Activated CD4-positive, alpha-beta T cell treated with anti-CD3 and anti-CD28 coated beads for 36 hours (primary cell): Measurements from ENCODE around the gene ATL3. TPM values are rescaled to one million over a fixed set of nuclear protein-coding genes. Genes with fewer than 3 reads are reported as not detected.
"Not testable (repeated sequence)": the region's sequence is repeated elsewhere in the genome, so short reads cannot be mapped to it uniquely, and the experiment has no call there.

Source experiments
- ATAC-seq: fragments of 200-7000 bp; cut with Tn5 transposase; one replicate; pipeline ENCODE4 v1.10.0; 2021; ENCODE audit warnings: mild to moderate bottlenecking, moderate library complexity
- CTCF ChIA-PET: fragments of 350-600 bp; sonication (Branson Sonifier 250); formaldehyde crosslinking; loops from one replicate; lab custom pipeline; 2021; ENCODE audit warnings: antibody characterized with exemption; lab: Charles Lee
- POLR2A ChIA-PET: fragments of 350-600 bp; sonication (Branson Sonifier 250); formaldehyde crosslinking; loops from one replicate; lab custom pipeline; 2021; ENCODE audit warnings: antibody characterized with exemption, inconsistent platforms; lab: Charles Lee
- DNase-seq: peaks from one replicate; pipeline ENCODE4 v3.0.0-alpha.2; 2020
- H3K27ac Mint-ChIP-seq: one replicate; pipeline ENCODE4 v1.8.0; 2021; ENCODE audit warnings: mixed read lengths
- H3K27me3 Mint-ChIP-seq: one replicate; pipeline ENCODE4 v1.8.0; 2021; ENCODE audit warnings: mixed read lengths
- H3K36me3 Mint-ChIP-seq: one replicate; pipeline ENCODE4 v1.8.0; 2021; ENCODE audit warnings: low read depth, mixed read lengths
- H3K4me1 Mint-ChIP-seq: one replicate; pipeline ENCODE4 v1.8.0; 2021; ENCODE audit warnings: mixed read lengths
- H3K4me3 Mint-ChIP-seq: one replicate; pipeline ENCODE4 v1.8.0; 2021; ENCODE audit warnings: mild to moderate bottlenecking, moderate library complexity, mixed read lengths
- H3K9me3 Mint-ChIP-seq: one replicate; pipeline ENCODE4 v1.8.0; 2021; ENCODE audit warnings: low read depth, mixed read lengths
- intact Hi-C, 2 experiments: fragments of 100-400 bp; cut with DNase I in 1 of 2; cut with micrococcal nuclease in 1 of 2; formaldehyde crosslinking; loops; one replicate each; pipeline versions ENCODE4 v1.14.2 to v1.15.1; 2022 to 2024; cut with DNase I, micrococcal nuclease
- total RNA-seq, 2 experiments: library from RNA; stranded (reverse); gene quantifications; one replicate each; pipeline ENCODE4 v1.2.3, GENCODE V29; 2021

ATL3 gene
- total RNA-seq, 2 experiments from 2014 or later = 18.9 to 25.7 TPM

DNA sequence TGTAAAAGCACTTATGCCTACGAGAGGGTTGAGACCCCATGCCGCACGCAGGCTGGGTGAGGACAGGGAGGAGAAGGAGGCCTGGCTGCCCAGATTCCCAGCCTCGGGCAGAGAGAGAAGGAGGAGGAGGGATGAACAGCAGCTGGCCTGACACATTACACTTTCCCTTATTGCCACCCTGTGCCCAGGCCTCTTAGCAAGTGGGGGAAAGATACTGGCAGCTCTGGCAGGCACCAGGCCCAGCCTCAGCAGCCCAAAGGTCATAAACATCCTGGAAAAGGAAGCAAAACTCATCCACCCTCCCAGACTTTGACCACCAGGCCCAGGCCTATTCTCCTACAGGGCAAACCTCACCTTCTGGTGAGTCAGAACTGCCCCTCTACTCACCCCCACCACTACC is 61.6 kb downstream of the ATL3 start:
- H3K27me3 Mint-ChIP-seq = no peaks in the 10 kb centered on the region
- ChIA-PET POLR2A (no interaction called here), CTCF (no interaction called here)
- DNase-seq = no peak
- no peak for ATAC-seq
- no peaks in the 10 kb centered on the region for H3K9me3 Mint-ChIP-seq
- no peak overlapping the region for H3K4me3 Mint-ChIP-seq
- no peaks in the 10 kb centered on the region for H3K36me3 Mint-ChIP-seq
- peaks cover 4% of the 10 kb centered on the region for H3K4me1 Mint-ChIP-seq
- no peak overlapping the region for H3K27ac Mint-ChIP-seq
- intact Hi-C loops = no loop called here

GRCh38 chr11:63608353-63609345 is 62.5 kb downstream of the ATL3 start:
- ChIA-PET POLR2A (no interaction called here), CTCF (interaction anchor here (1.0 kb wide), 1 partner anchor 19 kb away, joined by 3 read pairs; no protein-coding TSS in a partner anchor)
- no peak for DNase-seq
- no peak overlapping the region for H3K27ac Mint-ChIP-seq
- peak; percentile 19 for ATAC-seq
- peaks cover 4% of the 10 kb centered on the region for H3K4me1 Mint-ChIP-seq
- no peaks in the 10 kb centered on the region for H3K36me3 Mint-ChIP-seq
- intact Hi-C loops = no loop called here
- H3K9me3 Mint-ChIP-seq = no peaks in the 10 kb centered on the region
- no peak overlapping the region for H3K4me3 Mint-ChIP-seq
- no peaks in the 10 kb centered on the region for H3K27me3 Mint-ChIP-seq

DNA sequence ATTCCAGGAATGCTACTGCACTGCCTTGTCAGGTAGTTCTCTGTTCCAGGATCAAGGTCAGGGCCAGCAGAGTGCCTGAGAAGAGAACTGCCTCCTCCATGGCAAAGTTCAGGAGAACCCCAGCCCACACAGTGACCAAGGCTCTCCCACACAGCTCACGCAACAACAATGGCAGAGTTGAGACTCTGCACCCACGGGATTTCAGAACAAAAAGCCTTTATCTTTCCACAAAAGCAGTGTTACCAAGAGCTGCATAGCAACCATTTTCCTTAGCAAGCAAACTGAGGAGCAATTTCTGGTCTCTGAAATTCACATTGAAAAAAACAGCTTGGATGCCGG is 68.0 kb downstream of the ATL3 start:
- H3K27me3 Mint-ChIP-seq = no peaks in the 10 kb centered on the region
- ChIA-PET CTCF (interaction anchor here (1.2 kb wide), 1 partner anchor 123 kb away, joined by 3 read pairs; no protein-coding TSS in a partner anchor), POLR2A (no interaction called here)
- peaks cover 4% of the 10 kb centered on the region for H3K4me1 Mint-ChIP-seq
- DNase-seq (no peak), ATAC-seq (no peak)
- H3K9me3 Mint-ChIP-seq = no peaks in the 10 kb centered on the region
- intact Hi-C loops = no loop called here
- H3K27ac Mint-ChIP-seq = no peak overlapping the region
- H3K4me3 Mint-ChIP-seq = no peak overlapping the region
- no peaks in the 10 kb centered on the region for H3K36me3 Mint-ChIP-seq

- ATAC-seq, POLR2A ChIA-PET, H3K4me1 Mint-ChIP-seq, H3K4me3 Mint-ChIP-seq, intact Hi-C loops, H3K36me3 Mint-ChIP-seq, DNase-seq, H3K27me3 Mint-ChIP-seq, H3K27ac Mint-ChIP-seq, H3K9me3 Mint-ChIP-seq: not testable (repeated sequence)
- CTCF ChIA-PET = interaction anchor here (0.6 to 1.2 kb wide), 2 partner anchors 122 to 697 kb away, joined by 3 read pairs; no protein-coding TSS in a partner anchor
These were observed 68.6 kb downstream of the ATL3 start for GRCh38 chr11:63602290-63603179.

- ATAC-seq = no peak
- H3K27me3 Mint-ChIP-seq = no peaks in the 10 kb centered on the region
- ChIA-PET CTCF (no interaction called here), POLR2A (no interaction called here)
- no peak overlapping the region for H3K27ac Mint-ChIP-seq
- peaks cover 4% of the 10 kb centered on the region for H3K4me1 Mint-ChIP-seq
- H3K4me3 Mint-ChIP-seq = no peak overlapping the region
- H3K9me3 Mint-ChIP-seq = no peaks in the 10 kb centered on the region
- no peaks in the 10 kb centered on the region for H3K36me3 Mint-ChIP-seq
- DNase-seq = no peak
- intact Hi-C loops = no loop called here
These were observed 71.7 kb downstream of the ATL3 start for GRCh38 chr11:63599211-63600122.

DNA sequence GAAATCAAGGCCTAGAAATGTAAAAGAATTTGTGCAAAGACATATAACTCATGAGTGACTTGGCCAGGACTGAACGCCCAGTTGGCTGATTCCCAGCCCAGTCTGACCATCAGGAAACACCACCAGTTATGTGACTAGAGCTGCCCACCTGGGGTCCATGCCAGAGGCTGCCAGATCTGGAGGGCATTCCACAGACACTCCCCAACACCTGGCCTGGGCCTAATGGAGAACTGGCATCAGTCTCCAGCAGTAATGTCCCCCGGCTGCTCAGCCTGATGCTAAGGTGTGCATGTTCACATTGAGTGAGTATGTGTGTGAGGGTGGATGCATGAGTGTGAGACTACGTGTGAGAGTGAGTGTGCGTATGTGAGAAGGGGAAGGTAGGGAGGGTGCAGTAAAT is 72.6 kb downstream of the ATL3 start:
- no peaks in the 10 kb centered on the region for H3K36me3 Mint-ChIP-seq
- POLR2A ChIA-PET = no interaction called here
- intact Hi-C loops = no loop called here
- H3K4me1 Mint-ChIP-seq = peaks cover 4% of the 10 kb centered on the region
- CTCF ChIA-PET = no interaction called here
- no peaks in the 10 kb centered on the region for H3K9me3 Mint-ChIP-seq
- no peak for DNase-seq
- ATAC-seq = no peak
- no peak overlapping the region for H3K4me3 Mint-ChIP-seq
- H3K27ac Mint-ChIP-seq = no peak overlapping the region
- H3K27me3 Mint-ChIP-seq = no peaks in the 10 kb centered on the region

GRCh38 chr11:63595296-63595695 is 75.9 kb downstream of the ATL3 start:
- no peaks in the 10 kb centered on the region for H3K4me1 Mint-ChIP-seq
- H3K36me3 Mint-ChIP-seq = no peaks in the 10 kb centered on the region
- ChIA-PET POLR2A (no interaction called here), CTCF (no interaction called here)
- no peaks in the 10 kb centered on the region for H3K9me3 Mint-ChIP-seq
- no peak overlapping the region for H3K4me3 Mint-ChIP-seq
- intact Hi-C loops = no loop called here
- no peaks in the 10 kb centered on the region for H3K27me3 Mint-ChIP-seq
- no peak for DNase-seq
- H3K27ac Mint-ChIP-seq = no peak overlapping the region
- ATAC-seq = no peak

DNA sequence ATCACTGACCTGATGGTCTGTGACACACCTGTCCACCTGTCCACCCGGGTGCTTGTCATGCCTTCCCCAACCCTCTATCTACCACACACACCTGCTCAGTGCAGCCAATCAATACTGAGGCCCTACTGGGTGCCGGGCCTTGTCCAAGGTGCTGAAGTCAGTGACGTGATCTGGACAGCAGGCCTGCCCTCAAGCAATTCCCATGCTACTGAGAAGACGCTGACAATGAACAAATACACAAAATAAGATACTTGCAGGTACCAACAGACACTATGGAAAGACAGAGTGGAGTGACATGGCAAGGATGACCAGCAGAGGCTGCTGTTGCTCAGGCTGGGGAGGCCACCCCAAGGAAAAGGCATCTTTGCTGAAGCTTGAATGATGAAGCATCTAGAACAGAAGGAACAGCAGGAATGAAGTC is 78.2 kb downstream of the ATL3 start:
- Mint-ChIP-seq H3K36me3 (no peaks in the 10 kb centered on the region), H3K9me3 (no peaks in the 10 kb centered on the region), H3K4me3 (no peak overlapping the region), H3K4me1 (no peaks in the 10 kb centered on the region), H3K27ac (no peak overlapping the region), H3K27me3 (no peaks in the 10 kb centered on the region)
- POLR2A ChIA-PET = no interaction called here
- ATAC-seq (no peak), DNase-seq (peak; percentile 19)
- intact Hi-C loops = no loop called here
- CTCF ChIA-PET = no interaction called here

- Mint-ChIP-seq H3K4me1 (no peaks in the 10 kb centered on the region), H3K36me3 (no peaks in the 10 kb centered on the region), H3K27me3 (no peaks in the 10 kb centered on the region), H3K9me3 (no peaks in the 10 kb centered on the region), H3K4me3 (no peak overlapping the region), H3K27ac (no peak overlapping the region)
- ChIA-PET POLR2A (no interaction called here), CTCF (no interaction called here)
- intact Hi-C loops = no loop called here
- DNase-seq (no peak), ATAC-seq (no peak)
These were observed 81.0 kb downstream of the ATL3 start for GRCh38 chr11:63590024-63590788.

DNA sequence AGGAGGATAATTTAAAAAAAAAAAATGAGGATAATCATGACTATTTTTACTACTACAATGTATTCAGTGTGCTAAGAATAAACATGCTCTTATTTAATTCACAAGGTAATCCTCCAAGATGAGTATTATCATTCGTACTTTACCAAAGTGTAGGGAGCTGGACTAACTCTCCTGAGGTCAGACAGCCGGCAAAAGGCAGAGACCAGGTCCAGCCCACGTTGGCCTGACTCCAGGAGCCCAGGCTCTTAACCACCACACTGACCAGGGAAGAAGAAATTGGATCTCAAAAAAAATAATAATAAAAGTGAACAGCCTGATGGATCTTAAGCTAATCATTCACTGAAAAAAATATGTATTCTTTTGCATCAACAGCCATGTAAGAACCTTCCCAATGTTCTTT is 82.2 kb downstream of the ATL3 start:
- H3K36me3 Mint-ChIP-seq = no peaks in the 10 kb centered on the region
- no peaks in the 10 kb centered on the region for H3K4me1 Mint-ChIP-seq
- no peaks in the 10 kb centered on the region for H3K27me3 Mint-ChIP-seq
- no peak overlapping the region for H3K4me3 Mint-ChIP-seq
- DNase-seq (no peak), ATAC-seq (no peak)
- intact Hi-C loops = no loop called here
- ChIA-PET CTCF (interaction anchor here (0.6 kb wide), 1 partner anchor 181 kb away, joined by 3 read pairs; no protein-coding TSS in a partner anchor), POLR2A (no interaction called here)
- H3K9me3 Mint-ChIP-seq = no peaks in the 10 kb centered on the region
- no peak overlapping the region for H3K27ac Mint-ChIP-seq
